Inferior parietal cortex (tissue), 1 donor: Measurements from ENCODE around the gene LEAP2.

Source experiments
- DNase-seq: peaks from one replicate; pipeline ENCODE4 v3.0.0-alpha.2; 2016; ENCODE audit errors: extremely low spot score

LEAP2 gene

GRCh38 chr5:132873119-132873929 is at the start of gene LEAP2:
Gene LEAP2 (plus strand): TSS chr5:132873668. CDS start chr5:132873695, 27 bp downstream.
- DNase-seq = no peak

DNA sequence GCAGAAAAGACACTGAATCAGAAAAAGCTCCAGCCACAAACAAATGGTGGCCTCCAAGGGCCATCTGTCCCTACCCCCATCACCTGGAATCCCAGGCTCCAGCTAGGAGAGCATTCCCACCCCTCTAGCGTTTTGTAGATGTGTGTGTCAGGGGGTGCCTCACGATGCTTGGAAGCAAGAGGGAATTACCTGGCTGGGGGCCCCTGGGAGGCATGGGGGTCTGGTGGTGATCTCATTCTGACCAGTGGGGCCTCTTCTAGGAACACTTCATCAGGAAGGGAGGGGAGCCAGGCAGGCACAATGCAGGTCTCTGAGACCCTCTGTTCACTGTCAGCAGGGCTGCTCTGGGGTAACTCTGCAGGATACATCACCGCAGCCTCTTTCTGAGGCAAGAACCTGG is 49.0 kb upstream of the LEAP2 start:
- no peak for DNase-seq

DNA sequence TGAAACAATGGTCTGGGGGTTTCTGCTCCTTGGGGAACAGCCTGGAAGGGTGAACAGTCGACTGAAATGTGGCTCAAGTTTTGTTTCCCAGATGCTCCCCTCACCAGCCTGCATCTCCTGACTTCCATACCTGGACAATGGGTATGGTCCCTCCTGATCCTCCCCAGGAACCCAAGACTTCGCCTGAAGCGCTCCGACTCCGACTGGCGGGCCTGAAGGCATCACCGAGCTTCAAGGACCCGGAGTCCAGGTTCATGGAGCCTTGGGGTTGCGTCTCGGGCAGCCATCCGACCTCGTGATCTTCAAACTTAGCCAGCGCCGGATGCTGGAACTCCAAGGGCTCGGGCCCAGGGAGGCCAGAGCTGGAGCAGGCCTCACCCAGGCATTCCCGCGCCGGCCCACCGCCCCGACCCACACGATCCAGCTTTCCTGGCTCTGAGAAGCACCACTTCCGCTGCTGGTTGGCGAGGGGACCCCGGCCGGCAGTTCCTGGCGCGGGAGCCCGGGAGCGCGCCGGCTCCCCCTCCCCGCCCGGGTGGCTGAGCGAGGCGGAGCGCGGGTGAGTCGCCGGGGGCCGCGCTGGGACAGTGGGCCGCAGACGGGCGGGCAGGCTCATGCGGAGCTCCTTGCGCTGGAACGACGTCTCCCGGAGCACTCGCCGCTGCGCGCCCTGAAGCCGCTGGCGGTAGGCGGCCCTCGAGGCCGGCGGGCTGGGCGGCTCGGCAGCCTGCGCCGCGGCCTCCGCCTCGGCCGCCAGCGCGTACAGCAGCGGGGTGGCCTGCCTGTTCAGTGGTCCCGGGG is 48.2 kb upstream of the LEAP2 start:
- no peak for DNase-seq

DNA sequence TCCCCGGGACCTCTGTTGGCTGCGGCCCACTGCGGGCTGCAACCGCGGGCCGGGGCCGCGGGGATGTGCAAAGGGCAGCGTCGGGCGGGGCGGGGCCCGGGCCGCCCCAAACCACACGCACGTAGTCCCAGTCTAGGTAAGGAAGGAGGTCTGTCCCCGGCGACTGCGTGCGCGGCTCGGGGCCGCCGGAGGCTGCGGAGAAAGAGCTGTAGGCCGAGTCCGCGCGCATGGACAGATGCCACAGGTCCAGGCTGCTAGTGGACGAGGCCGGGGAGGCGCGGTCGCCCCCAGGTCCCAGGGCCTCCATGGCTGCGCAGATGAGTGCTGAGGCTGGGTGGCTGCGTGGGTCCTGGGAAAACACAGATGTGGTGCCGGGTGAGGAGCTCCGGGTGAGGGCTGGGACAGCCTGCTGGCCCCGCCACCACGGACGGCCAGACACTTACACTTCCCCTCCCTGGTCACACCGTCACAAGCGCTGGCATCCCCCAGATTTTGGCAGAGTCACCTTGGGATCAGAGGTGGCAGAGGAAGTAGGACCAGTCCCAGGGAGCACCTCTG is 47.6 kb upstream of the LEAP2 start:
- DNase-seq = no peak

- no peak for DNase-seq
Measured at GRCh38 chr5:132826424-132827082, 46.9 kb upstream of the LEAP2 start.

DNA sequence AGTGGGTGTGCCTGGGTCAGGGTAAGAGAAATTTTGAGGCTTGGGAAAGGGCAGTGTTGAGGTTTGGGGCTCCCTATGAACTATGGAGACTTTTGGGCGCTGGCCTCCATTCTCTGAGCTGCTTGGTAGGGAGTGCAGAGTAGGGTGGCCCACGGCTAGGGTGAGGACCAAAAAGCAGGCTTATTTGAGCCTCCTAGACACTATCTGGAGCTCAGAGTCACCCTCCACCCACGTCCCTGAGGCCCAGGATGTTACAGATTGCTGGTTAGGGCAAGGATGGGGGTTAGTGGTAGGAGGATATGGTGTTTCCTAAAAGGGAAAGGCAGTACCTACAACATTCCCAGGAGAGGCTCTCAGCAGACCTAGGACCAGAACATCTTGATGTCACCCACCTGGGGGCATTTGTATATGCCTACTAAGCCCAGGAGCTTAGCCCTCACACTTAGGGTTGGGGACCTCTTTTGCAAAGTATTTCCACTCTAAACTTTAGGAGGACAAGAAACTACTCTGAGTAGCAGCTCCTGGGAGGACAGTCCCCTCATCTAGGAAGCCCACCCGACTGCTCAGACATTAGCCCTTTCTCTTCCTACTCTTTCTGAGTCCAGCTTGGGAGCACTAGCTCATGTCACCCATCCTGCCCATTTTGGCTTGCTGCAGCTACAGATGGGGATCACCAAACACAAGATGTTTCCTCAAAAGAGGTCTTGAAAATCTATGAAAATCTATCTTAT is 45.4 kb upstream of the LEAP2 start:
- DNase-seq = no peak

DNA sequence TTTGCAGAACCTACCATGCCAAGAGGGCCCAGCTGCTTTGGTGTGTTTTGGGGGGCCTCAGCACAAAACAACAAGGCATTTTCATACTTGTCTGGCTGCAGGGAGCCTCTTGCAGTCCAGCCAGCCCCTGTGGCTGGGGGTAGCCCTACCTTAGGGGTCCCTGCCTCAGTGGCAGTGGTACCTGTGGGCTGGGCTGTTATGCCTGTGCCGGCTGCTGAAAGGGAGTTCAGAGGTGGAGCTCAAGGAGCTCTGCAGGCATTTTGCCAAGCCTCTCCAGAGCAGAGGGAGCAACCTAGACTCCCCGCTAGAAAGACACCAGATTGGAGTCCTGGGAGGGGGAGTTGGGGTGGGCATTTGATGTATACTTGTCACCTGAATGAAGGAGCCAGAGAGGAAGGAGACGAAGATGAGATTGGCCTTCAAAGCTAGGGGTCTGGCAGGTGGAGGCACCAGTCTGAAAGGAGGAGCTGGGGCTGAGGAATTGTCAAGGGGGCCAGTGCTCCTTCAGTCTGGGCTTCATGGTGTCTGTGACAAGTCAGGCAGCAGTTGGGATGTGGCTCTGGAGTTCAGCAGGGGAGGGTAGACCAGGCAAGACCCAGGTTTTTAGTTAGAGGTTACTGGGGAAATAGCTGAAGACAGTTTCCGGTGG is 44.5 kb upstream of the LEAP2 start:
- no peak for DNase-seq

DNA sequence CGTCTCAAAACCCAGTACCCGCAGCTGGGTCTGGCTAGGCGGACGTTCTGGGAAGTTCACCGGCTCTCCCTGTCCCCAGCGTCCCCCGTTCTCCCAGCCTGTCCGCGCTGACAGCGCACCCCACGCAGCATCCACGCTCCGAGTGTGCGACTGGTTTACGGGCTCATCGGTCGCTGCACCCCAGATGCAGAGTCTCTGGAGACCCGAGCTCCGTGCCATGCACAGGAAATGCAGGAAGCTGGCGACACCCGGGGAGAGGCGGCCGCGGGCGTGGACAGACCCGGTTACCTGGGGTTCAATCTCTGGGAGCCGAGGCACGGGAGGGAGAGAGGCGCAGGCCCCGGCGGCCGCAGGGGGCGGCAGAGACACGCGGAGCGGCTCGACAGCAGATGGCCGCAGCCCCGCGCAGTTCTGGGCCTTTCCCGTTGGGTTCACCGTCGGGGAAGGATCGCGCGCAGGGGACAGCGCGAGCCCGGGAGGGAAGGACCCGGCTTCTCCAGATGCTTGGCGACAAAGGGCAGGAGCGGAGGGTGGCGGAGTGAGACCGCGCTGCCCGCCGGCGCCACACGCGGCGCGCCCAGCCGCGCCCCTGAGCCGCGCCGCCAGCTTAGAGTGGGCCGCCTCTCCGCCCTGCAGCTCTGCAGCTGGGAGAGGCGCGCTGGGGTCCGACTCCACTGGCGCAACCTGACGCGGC is 43.6 kb upstream of the LEAP2 start:
- no peak for DNase-seq

GRCh38 chr5:132830436-132831094 is 42.9 kb upstream of the LEAP2 start, which contains the start of gene SHROOM1:
Gene SHROOM1 (minus strand): TSS chr5:132830647. CDS start chr5:132826140, 4,507 bp downstream.
- no peak for DNase-seq

GRCh38 chr5:132831095-132831860 is 42.2 kb upstream of the LEAP2 start:
- no peak for DNase-seq

DNA sequence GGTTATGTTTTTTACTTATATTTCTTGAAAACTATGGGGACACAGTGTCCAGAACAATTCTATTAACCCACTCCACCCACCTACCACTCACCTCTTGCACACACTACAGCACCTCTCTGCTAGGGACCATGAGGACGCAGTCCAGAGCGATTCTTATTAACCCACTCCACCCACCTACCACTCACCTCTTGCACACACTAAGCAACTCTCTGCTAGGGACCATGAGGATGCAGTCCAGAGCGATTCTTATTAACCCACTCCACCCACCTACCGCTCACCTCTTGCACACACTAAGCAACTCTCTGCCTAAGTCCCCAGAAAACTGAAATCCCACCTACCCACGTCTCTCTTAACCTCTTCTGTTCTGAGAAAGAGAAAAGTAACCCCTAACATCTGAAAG is 40.9 kb upstream of the LEAP2 start:
- no peak for DNase-seq

GRCh38 chr5:132834057-132834456 is 39.4 kb upstream of the LEAP2 start:
- DNase-seq = no peak

DNA sequence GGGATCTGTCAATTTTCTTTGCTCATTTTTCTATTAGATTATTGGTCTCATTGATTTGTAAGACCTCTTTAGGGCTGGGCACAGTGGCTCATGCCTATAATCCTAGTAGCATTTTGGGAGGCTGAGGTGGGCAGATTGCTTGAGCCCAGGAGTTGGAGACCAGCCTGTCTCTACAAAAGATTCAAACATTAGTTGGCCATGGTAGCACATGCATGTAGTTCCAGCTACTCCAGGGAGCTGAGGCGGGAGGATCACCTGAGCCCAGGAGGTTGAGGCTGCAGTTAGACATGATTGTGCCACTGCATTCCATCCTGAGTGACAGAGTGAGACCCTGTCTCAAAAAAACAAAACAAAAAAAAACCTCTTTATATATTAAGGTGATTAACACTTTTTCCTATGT is 36.6 kb upstream of the LEAP2 start:
- no peak for DNase-seq

DNA sequence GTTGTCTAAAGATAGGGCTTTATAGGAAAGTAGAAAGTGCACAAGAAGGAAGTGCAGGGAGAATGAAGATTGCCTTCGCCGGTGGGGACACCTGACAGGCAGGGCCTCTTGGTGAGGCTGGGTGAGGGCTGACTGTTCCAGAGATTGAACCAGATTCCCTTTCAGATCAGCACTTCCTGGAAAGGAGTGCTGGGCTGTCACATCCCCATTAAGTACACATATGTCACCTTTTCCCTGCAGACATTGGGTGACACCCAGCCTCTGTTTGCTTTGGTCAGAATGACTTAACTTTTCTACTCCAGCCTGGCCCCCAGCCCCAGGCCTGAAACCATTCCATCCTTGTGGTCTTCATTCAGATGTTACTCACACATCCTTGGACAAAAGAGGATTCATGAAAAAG is 35.6 kb upstream of the LEAP2 start:
- no peak for DNase-seq

- DNase-seq = no peak
Measured at GRCh38 chr5:132838516-132839282, 34.8 kb upstream of the LEAP2 start.

- no peak for DNase-seq
Measured at GRCh38 chr5:132839426-132840301, 33.8 kb upstream of the LEAP2 start.

DNA sequence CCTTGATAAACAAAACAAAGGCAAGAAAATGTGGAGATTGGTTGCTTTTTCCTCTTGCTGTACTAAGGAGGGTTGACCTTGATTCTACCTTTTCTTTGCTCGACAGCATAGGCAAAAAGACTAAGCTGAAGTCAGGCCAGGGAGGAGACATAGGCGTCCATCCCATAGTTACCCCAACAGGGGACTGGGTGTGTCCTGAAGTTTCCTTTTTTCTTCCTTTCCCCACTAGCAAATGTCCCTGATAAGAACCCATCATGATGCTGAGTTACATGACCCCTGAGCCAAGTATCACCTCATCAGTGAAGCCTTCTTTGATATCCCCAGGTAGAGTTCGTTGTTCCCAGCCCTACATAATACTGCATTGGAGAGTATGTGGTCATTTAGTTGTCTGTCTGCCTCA is 33.2 kb upstream of the LEAP2 start:
- no peak for DNase-seq
